GM12878 (cell line): ENCODE results near the gene EDEM2. TPM values are rescaled to one million over a fixed set of nuclear protein-coding genes. Genes with fewer than 3 reads are reported as not detected.
"Not testable (repeated sequence)": the region's sequence is repeated elsewhere in the genome, so short reads cannot be mapped to it uniquely, and the experiment has no call there.

Source experiments
- ATAC-seq: fragments of 200-7000 bp; cut with Tn5 transposase; 3 replicates; pipeline ENCODE4 v1.9.1; 2020; ENCODE audit warnings: mild to moderate bottlenecking, moderate library complexity
- BruUV-seq: library from RNA; stranded (reverse); fragments of 400-500 nt; replicated peaks from 2 replicates; lab custom pipeline; 2021; lab: Mats Ljungman, UMichigan
- CTCF ChIA-PET: fragments of 300-600 bp; sonication (Branson Sonifier 250); formaldehyde crosslinking; extraction: SDS; loops from one replicate; lab custom pipeline; 2021; ENCODE audit warnings: inconsistent platforms; lab: Yijun Ruan, JAX
- POLR2A ChIA-PET: fragments of 350-600 bp; formaldehyde crosslinking; extraction: SDS; loops from one replicate; lab custom pipeline; 2021; ENCODE audit warnings: inconsistent platforms; lab: Charles Lee
- RAD21 ChIA-PET: fragments of 300-600 bp; sonication (Branson Sonifier 250); formaldehyde crosslinking; loops from one replicate; lab custom pipeline; 2023; ENCODE audit warnings: antibody characterized with exemption; ENCODE audit not compliant: unreplicated experiment; lab: Charles Lee
- SMC1A ChIA-PET: fragments of 300-600 bp; sonication (Branson Sonifier 250); formaldehyde crosslinking; loops from one replicate; lab custom pipeline; 2023; ENCODE audit not compliant: unreplicated experiment, uncharacterized antibody; lab: Charles Lee
- DNase-seq: peaks from one replicate; pipeline ENCODE4 v3.0.0-alpha.2; 2011; ENCODE audit warnings: low read depth, low spot score
- FAIRE-seq: peaks from 3 replicates; lab custom pipeline; 2011; peaks lifted over from hg19 to GRCh38; lab: Jason Lieb, UNC
- H2AFZ ChIP-seq: 2 replicates; pipeline ENCODE4 v1.6.0; 2011; ENCODE audit warnings: low read depth, low read length, control low read depth; ENCODE audit not compliant: control insufficient read depth
- H3K27ac ChIP-seq: 2 replicates; pipeline ENCODE4 v1.5.1; 2011; ENCODE audit warnings: control low read depth; ENCODE audit not compliant: control insufficient read depth, insufficient read depth
- H3K27me3 ChIP-seq, 2 experiments: replicated peaks in 1 of 2; 2 replicates each; pipeline versions ENCODE4 v1.6.0 to v1.6.1; 2011; ENCODE audit warnings: low read length in 1 of 2; ENCODE audit not compliant: control insufficient read depth in 2 of 2, insufficient read depth in 2 of 2
- H3K36me3 ChIP-seq, 2 experiments: 2 replicates each; pipeline ENCODE4 v1.5.1; 2011; ENCODE audit warnings: low read length in 1 of 2; ENCODE audit not compliant: control insufficient read depth in 2 of 2, insufficient read depth in 2 of 2
- H3K4me1 ChIP-seq: 2 replicates; pipeline ENCODE4 v1.6.1; 2011; ENCODE audit warnings: mild to moderate bottlenecking, low read length, moderate library complexity, mixed read lengths; ENCODE audit not compliant: control insufficient read depth, insufficient read depth
- H3K4me2 ChIP-seq: 2 replicates; pipeline ENCODE4 v1.6.0; 2011; ENCODE audit warnings: control low read depth; ENCODE audit not compliant: control insufficient read depth, insufficient read depth
- H3K4me3 ChIP-seq: fragments of 200-600 bp; sonication (generic); 2 replicates; pipeline ENCODE4 v1.5.1; 2016
- H3K79me2 ChIP-seq: 2 replicates; pipeline ENCODE4 v1.6.0; 2011; ENCODE audit warnings: low read length; ENCODE audit not compliant: control insufficient read depth, insufficient read depth
- H3K9ac ChIP-seq: 2 replicates; pipeline ENCODE4 v1.8.0; 2011; ENCODE audit warnings: low read length, control low read depth, mixed read lengths; ENCODE audit not compliant: control insufficient read depth, insufficient read depth
- H3K9me3 ChIP-seq: replicated peaks from 3 replicates; pipeline ENCODE4 v1.5.1; 2011; ENCODE audit warnings: mild to moderate bottlenecking, low read length; ENCODE audit not compliant: control insufficient read depth, insufficient read depth
- H4K20me1 ChIP-seq: 2 replicates; pipeline ENCODE4 v1.6.0; 2011; ENCODE audit not compliant: control insufficient read depth, insufficient read depth
- ETV6 ChIP-seq, 2 experiments: fragments of 450-650 bp in 1 of 2; IDR thresholded peaks in 1 of 2; conservative IDR thresholded peaks in 1 of 2; 2 replicates each; pipeline ENCODE4 v1.6.1; 2014; ENCODE audit warnings: antibody characterized with exemption in 1 of 2, borderline replicate concordance in 1 of 2, low read depth in 1 of 2, mild to moderate bottlenecking in 1 of 2, moderate library complexity in 1 of 2
- JUNB ChIP-seq: IDR thresholded peaks from 2 replicates; pipeline ENCODE4 v1.6.1; 2016; ENCODE audit warnings: antibody characterized with exemption, mild to moderate bottlenecking
- RBBP5 ChIP-seq: fragments of 200-600 bp; sonication (generic); conservative IDR thresholded peaks from 2 replicates; pipeline ENCODE4 v1.6.1; 2016
- SIN3A ChIP-seq: IDR thresholded peaks from 2 replicates; pipeline ENCODE4 v1.6.1; 2012; ENCODE audit warnings: low read depth, low read length, improper control_type of control experiment
- SMC3 ChIP-seq: IDR thresholded peaks from 2 replicates; pipeline ENCODE4 v1.6.1; 2011; ENCODE audit warnings: low read length, improper control_type of control experiment, borderline replicate concordance
- TCF12 ChIP-seq: IDR thresholded peaks from 2 replicates; pipeline ENCODE4 v1.6.1; 2011; ENCODE audit warnings: low read depth, mild to moderate bottlenecking, low read length
- WRNIP1 ChIP-seq: IDR thresholded peaks from 2 replicates; pipeline ENCODE4 v1.6.1; 2011; ENCODE audit warnings: low read depth, low read length, improper control_type of control experiment, borderline replicate concordance
- ZBTB40 ChIP-seq: fragments of 450-650 bp; IDR thresholded peaks from 2 replicates; pipeline ENCODE4 v1.6.1; 2016; ENCODE audit warnings: mild to moderate bottlenecking, moderate library complexity, borderline replicate concordance
- ZNF592 ChIP-seq: fragments of 450-650 bp; IDR thresholded peaks from 2 replicates; pipeline ENCODE4 v1.6.1; 2017; ENCODE audit warnings: mild to moderate bottlenecking, moderate library complexity
- WGBS: methylation state at CpG from one replicate; pipeline ENCODE4 v1.1.6; 2016; ENCODE audit warnings: low lambda C conversion rate; ENCODE audit not compliant: insufficient replicate concordance, insufficient coverage; ENCODE audit errors: missing lambda C conversion rate; 5-methylcytosine and 5-hydroxymethylcytosine counted together
- in situ Hi-C: fragments of 300-500 bp; cut with MboI; formaldehyde crosslinking; loops from 9 replicates; pipeline ENCODE4 v1.14.3; 2018; ENCODE audit warnings: mixed read lengths
- intact Hi-C: fragments of 100-400 bp; cut with micrococcal nuclease; formaldehyde crosslinking; loops from one replicate; pipeline ENCODE4 v1.14.2; 2022; ENCODE audit not compliant: unreplicated experiment
- polyA plus RNA-seq, 11 experiments: library from polyadenylated mRNA; depleted of rRNA in 4 of 11; unstranded in 6 of 11; stranded (reverse) in 5 of 11; fragments of >200 nt; fragmentation: Nextera tagmentation in 4 of 11; fragmentation: Illumina TruSeq in 1 of 11; extraction: Ambion mirVana in 4 of 11; extraction: Trizol in 1 of 11; gene quantifications; 1 replicate in 1 of 11; 2 replicates in 10 of 11; pipeline versions ENCODE4 v1.2.1 to v1.2.3, GENCODE V29; 2011 to 2016; ENCODE audit warnings: inconsistent platforms in 2 of 11, missing spikeins in 2 of 11, low read depth in 1 of 11
- total RNA-seq, 4 experiments: library from RNA; depleted of rRNA in 3 of 4; stranded (reverse); fragments of >200 nt in 3 of 4; fragmentation: Illumina TruSeq in 1 of 4; extraction: Trizol in 1 of 4; gene quantifications; 2 replicates each; pipeline versions ENCODE4 v1.2.1 to v1.2.3, GENCODE V29; 2013 to 2021

EDEM2 gene
- total and polyA plus RNA-seq, 10 of the 15 experiments (the other 5 are each of a cell fraction or from before 2014, with no cell fraction given), result 9.9 to 24.8 (median 14.8) TPM

- 92% methylated on average over 3 of the region's 3 CpGs for WGBS
- Histone ChIP-seq H3K4me3 (no peak overlapping the region), H2AFZ (no peak overlapping the region), H3K4me1 (peaks cover 3% of the 10 kb centered on the region), H3K79me2 (peaks cover 72% of the 10 kb centered on the region), H3K27ac (no peak overlapping the region), H3K27me3 (no peaks in the 10 kb centered on the region)
- CTCF ChIA-PET, result interaction anchor here (0.7 to 1.2 kb wide), 3 partner anchors 8 to 52 kb away, joined by 3 to 5 read pairs (median 4); no protein-coding TSS in a partner anchor
- in situ Hi-C loops, result no loop called here
- FAIRE-seq (no peak), DNase-seq (no peak)
- POLR2A ChIA-PET, result no interaction called here
- TF ChIP-seq ETV6 (conservative IDR thresholded peaks at IDR 0.05 in 1 of 2, IDR thresholded peaks at IDR 0.05 in 1 of 2; ENCODE audit: borderline replicate concordance in 1 of 2, low read depth in 1 of 2), result no peak
- no peak for TF ChIP-seq ZNF592
- TF ChIP-seq TCF12, result no peak
- TF ChIP-seq SMC3, result no peak
- TF ChIP-seq WRNIP1, result no peak
- TF ChIP-seq SIN3A, result no peak
- no peak for TF ChIP-seq JUNB
- TF ChIP-seq RBBP5, result no peak
- TF ChIP-seq ZBTB40, result no peak
- TF ChIP-seq, all 136 proteins: peak for 0
- no peak overlapping the region for H3K9ac ChIP-seq
- ChIA-PET SMC1A (interaction anchor here (0.7 to 1.2 kb wide), 3 partner anchors 10 to 22 kb away, joined by 3 to 6 read pairs (median 5); no protein-coding TSS in a partner anchor), RAD21 (no interaction called here)
- H4K20me1 ChIP-seq, result no peaks in the 10 kb centered on the region; the same call in 1 of the 2 replicates
- no peak for ATAC-seq
- H3K9me3 ChIP-seq, result no peaks in the 10 kb centered on the region
- BruUV-seq, result no TSS peak
- no peak overlapping the region for H3K4me2 ChIP-seq
- H3K36me3 ChIP-seq, result peaks cover 0 to 8% of the 10 kb centered on the region in 2 experiments; a peak in 1 of 4 replicates
- intact Hi-C loops, result no loop called here
Measured at GRCh38 chr20:35084998-35085397, 62.1 kb downstream of the EDEM2 start.

- ChIA-PET CTCF (interaction anchor here (2.3 kb wide), 1 partner anchor 16 kb away, joined by 8 read pairs; no protein-coding TSS in a partner anchor), SMC1A (interaction anchor here (1.1 to 1.3 kb wide), 2 partner anchors 15 to 16 kb away, joined by 3 to 5 read pairs; no protein-coding TSS in a partner anchor)
- H3K4me3 ChIP-seq, POLR2A ChIA-PET, H3K9ac ChIP-seq, H4K20me1 ChIP-seq, FAIRE-seq, H3K4me2 ChIP-seq, ATAC-seq, H3K9me3 ChIP-seq, BruUV-seq, H3K27ac ChIP-seq, H2AFZ ChIP-seq, in situ Hi-C loops, H3K4me1 ChIP-seq, RAD21 ChIA-PET, intact Hi-C loops, DNase-seq, H3K27me3 ChIP-seq: not testable (repeated sequence)
- 82% methylated on average over 4 of the region's 5 CpGs for WGBS
- peaks cover 4 to 15% of the 10 kb centered on the region in 2 experiments for H3K36me3 ChIP-seq
- peaks cover 50% of the 10 kb centered on the region for H3K79me2 ChIP-seq
Measured at GRCh38 chr20:35080348-35080642, 66.8 kb downstream of the EDEM2 start.
